Skin epidermis (tissue), 12 donors: ENCODE data around the gene WAC.

ENCODE experiments used
- H3K27ac ChIP-seq, 21 experiments: fragments of 200-600 bp; sonication (generic) in 11 of 21; one replicate each; pipeline ENCODE4 v1.5.0; 2020; ENCODE audit warnings: mild to moderate bottlenecking in 3 of 21, inconsistent platforms in 2 of 21, moderate library complexity in 2 of 21
- H3K4me3 ChIP-seq, 7 experiments: fragments of 200-600 bp; sonication (generic) in 2 of 7; one replicate each; pipeline ENCODE4 v1.5.0; 2020; ENCODE audit warnings: inconsistent platforms in 2 of 7, mild to moderate bottlenecking in 2 of 7, moderate library complexity in 1 of 7

WAC gene

GRCh38 chr10:28523725-28524252, 9.1 kb upstream of the WAC start:
- no peak overlapping the region for H3K27ac ChIP-seq
- H3K4me3 ChIP-seq = no peak overlapping the region

GRCh38 chr10:28530751-28531150, 2.2 kb upstream of the WAC start:
- H3K27ac ChIP-seq = no peak overlapping the region
- H3K4me3 ChIP-seq = no peak overlapping the region

- peak overlapping the region; percentile 87 to 100 (median 99) for H3K27ac ChIP-seq
These were observed 257 bp downstream of the WAC start for GRCh38 chr10:28533186-28533564.

GRCh38 chr10:28533571-28534304, 820 bp downstream of the WAC start:
- Histone ChIP-seq H3K4me3 (peak overlapping the region; percentile 86 to 98 (median 90)), H3K27ac (peak overlapping the region; percentile 87 to 100 (median 99))

More at GRCh38 chr10:28533186-28533564, 257 bp downstream of the WAC start:
- H3K4me3 ChIP-seq = peak overlapping the region; percentile 86 to 98 (median 90)

- Histone ChIP-seq H3K27ac (no peak overlapping the region), H3K4me3 (no peak overlapping the region)
These were observed 2.9 kb downstream of the WAC start for GRCh38 chr10:28535846-28536245.

- H3K27ac ChIP-seq = no peak overlapping the region
- no peak overlapping the region for H3K4me3 ChIP-seq
These were observed 5.7 kb downstream of the WAC start for GRCh38 chr10:28538595-28538994.

GRCh38 chr10:28540145-28540544, 7.2 kb downstream of the WAC start:
- Histone ChIP-seq H3K4me3 (no peak overlapping the region), H3K27ac (no peak overlapping the region)

- Histone ChIP-seq H3K27ac (no peak overlapping the region), H3K4me3 (no peak overlapping the region)
These were observed 8.9 kb downstream of the WAC start for GRCh38 chr10:28541717-28542365.

- H3K27ac ChIP-seq = no peak overlapping the region
- no peak overlapping the region for H3K4me3 ChIP-seq
These were observed 9.8 kb downstream of the WAC start for GRCh38 chr10:28542728-28543127.

- Histone ChIP-seq H3K27ac (no peak overlapping the region), H3K4me3 (no peak overlapping the region)
These were observed 11.1 kb downstream of the WAC start for GRCh38 chr10:28544058-28544457.

GRCh38 chr10:28545967-28546644, 13.2 kb downstream of the WAC start:
- Histone ChIP-seq H3K27ac (no peak overlapping the region), H3K4me3 (no peak overlapping the region)

- Histone ChIP-seq H3K4me3 (no peak overlapping the region), H3K27ac (no peak overlapping the region)
These were observed 16.0 kb downstream of the WAC start for GRCh38 chr10:28548781-28549498.

- no peak overlapping the region for H3K4me3 ChIP-seq
- peak overlapping the region in 1 of 21 experiments; percentile 17 for H3K27ac ChIP-seq
These were observed 18.2 kb downstream of the WAC start for GRCh38 chr10:28551086-28551485.

GRCh38 chr10:28552775-28553174, 19.9 kb downstream of the WAC start:
- no peak overlapping the region for H3K27ac ChIP-seq
- no peak overlapping the region for H3K4me3 ChIP-seq

GRCh38 chr10:28554009-28554408, 21.1 kb downstream of the WAC start:
- no peak overlapping the region for H3K27ac ChIP-seq

GRCh38 chr10:28554952-28555351, 22.0 kb downstream of the WAC start:
- Histone ChIP-seq H3K4me3 (no peak overlapping the region), H3K27ac (no peak overlapping the region)

More at GRCh38 chr10:28554009-28554408, 21.1 kb downstream of the WAC start:
- no peak overlapping the region for H3K4me3 ChIP-seq

GRCh38 chr10:28555358-28555757, 22.4 kb downstream of the WAC start:
- H3K4me3 ChIP-seq = no peak overlapping the region
- H3K27ac ChIP-seq = no peak overlapping the region

- no peak overlapping the region for H3K27ac ChIP-seq
- H3K4me3 ChIP-seq = no peak overlapping the region
These were observed 23.2 kb downstream of the WAC start for GRCh38 chr10:28556142-28556541.

- Histone ChIP-seq H3K27ac (peak overlapping the region in 1 of 21 experiments; percentile 48), H3K4me3 (no peak overlapping the region)
These were observed 25.3 kb downstream of the WAC start for GRCh38 chr10:28558186-28558585.

GRCh38 chr10:28558923-28559508, 26.1 kb downstream of the WAC start:
- peak overlapping the region in 2 of 21 experiments; percentile 1 to 48 for H3K27ac ChIP-seq
- H3K4me3 ChIP-seq = no peak overlapping the region
